Testis (tissue), 2 donors: Measurements from ENCODE around the gene RRP36.

ENCODE experiments used
- CTCF ChIP-seq, 3 experiments: fragments of 450-650 bp in 2 of 3; fragments of 200-600 bp in 1 of 3; sonication (generic) in 1 of 3; IDR thresholded peaks; one replicate each; pipeline ENCODE4 v1.5.1; 2016 to 2019; ENCODE audit warnings: antibody characterized with exemption in 3 of 3, mild to moderate bottlenecking in 2 of 3, moderate library complexity in 1 of 3
- POLR2A ChIP-seq: fragments of 450-650 bp; IDR thresholded peaks from one replicate; pipeline ENCODE4 v1.6.1; 2017; ENCODE audit warnings: antibody characterized with exemption, mild to moderate bottlenecking, moderate library complexity

- TF ChIP-seq CTCF (IDR thresholded peaks at IDR 0.05) (no peak), POLR2A (no peak)
Measured at GRCh38 chr6:43014434-43014909, 7.0 kb upstream of the RRP36 start.
